Measurements from ENCODE around the gene HTT.

HTT gene

DNA sequence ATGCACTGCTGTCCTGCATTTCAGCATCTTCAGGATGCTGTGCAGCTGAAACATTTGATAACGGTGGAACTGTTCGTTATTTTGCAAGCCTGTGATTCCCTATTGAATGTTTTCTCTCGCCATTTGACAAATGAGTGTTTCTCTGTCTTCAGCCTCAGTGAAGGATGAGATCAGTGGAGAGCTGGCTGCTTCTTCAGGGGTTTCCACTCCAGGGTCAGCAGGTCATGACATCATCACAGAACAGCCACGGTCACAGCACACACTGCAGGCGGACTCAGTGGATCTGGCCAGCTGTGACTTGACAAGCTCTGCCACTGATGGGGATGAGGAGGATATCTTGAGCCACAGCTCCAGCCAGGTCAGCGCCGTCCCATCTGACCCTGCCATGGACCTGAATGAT, 52.6 kb downstream of the HTT start:
- peaks cover 56% of the 10 kb centered on the region for H3K36me3 ChIP-seq (ENCODE audit: control insufficient read depth, insufficient read depth, low read length, severe bottlenecking)
- H3K9me3 ChIP-seq (ENCODE audit: control insufficient read depth, low read length): no peaks in the 10 kb centered on the region

GRCh38 chr4:3128058-3128457, 53.6 kb downstream of the HTT start:
- Histone ChIP-seq H3K9ac (ENCODE audit: low read length) (no peak overlapping the region), H3K36me3 (ENCODE audit: control insufficient read depth, insufficient read depth, low read length, severe bottlenecking) (peaks cover 61% of the 10 kb centered on the region), H3K4me1 (ENCODE audit: control insufficient read depth, insufficient read depth, low read length) (peaks cover 30% of the 10 kb centered on the region), H3K4me3 (ENCODE audit: low read length) (no peak overlapping the region), H3K27me3 (replicated peaks; ENCODE audit: control insufficient read depth, insufficient read depth, low read length) (no peaks in the 10 kb centered on the region), H3K9me3 (ENCODE audit: control insufficient read depth, low read length) (no peaks in the 10 kb centered on the region)
- no peak for DNase-seq (ENCODE audit: low read depth)

More for the DNA sequence above, 52.6 kb downstream of the HTT start:
- no peak for DNase-seq (ENCODE audit: low read depth)
- no peak overlapping the region for H3K9ac ChIP-seq (ENCODE audit: low read length)
- no peak overlapping the region for H3K4me3 ChIP-seq (ENCODE audit: low read length)
- peaks cover 39% of the 10 kb centered on the region for H3K4me1 ChIP-seq (ENCODE audit: control insufficient read depth, insufficient read depth, low read length)
- H3K27me3 ChIP-seq (replicated peaks; ENCODE audit: control insufficient read depth, insufficient read depth, low read length): no peaks in the 10 kb centered on the region

- Histone ChIP-seq H3K4me3 (ENCODE audit: low read length) (no peak overlapping the region), H3K36me3 (ENCODE audit: control insufficient read depth, insufficient read depth, low read length, severe bottlenecking) (peaks cover 69% of the 10 kb centered on the region), H3K9ac (ENCODE audit: low read length) (no peak overlapping the region), H3K4me1 (ENCODE audit: control insufficient read depth, insufficient read depth, low read length) (peaks cover 21% of the 10 kb centered on the region), H3K27me3 (replicated peaks; ENCODE audit: control insufficient read depth, insufficient read depth, low read length) (no peaks in the 10 kb centered on the region), H3K9me3 (ENCODE audit: control insufficient read depth, low read length) (no peaks in the 10 kb centered on the region)
- peak; percentile 37 for DNase-seq (ENCODE audit: low read depth)
Observed at GRCh38 chr4:3128976-3129375, 54.5 kb downstream of the HTT start.

DNA sequence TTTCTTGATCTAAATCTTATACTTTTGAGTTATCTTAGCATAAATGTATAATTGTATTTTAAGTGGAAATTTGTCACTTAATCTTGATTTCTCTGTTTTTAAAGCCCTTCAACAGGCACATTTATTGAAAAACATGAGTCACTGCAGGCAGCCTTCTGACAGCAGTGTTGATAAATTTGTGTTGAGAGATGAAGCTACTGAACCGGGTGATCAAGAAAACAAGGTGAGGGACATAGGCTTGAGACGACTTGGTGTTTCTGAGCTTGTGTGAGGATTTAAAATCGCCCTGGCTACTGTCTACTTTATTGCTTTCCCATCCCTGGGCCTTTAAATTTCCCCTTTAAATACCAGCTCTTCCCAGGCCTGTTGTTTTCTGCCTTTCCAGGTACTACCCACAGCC, 55.7 kb downstream of the HTT start:
- H3K4me3 ChIP-seq (ENCODE audit: low read length): no peak overlapping the region
- H3K4me1 ChIP-seq (ENCODE audit: control insufficient read depth, insufficient read depth, low read length): peaks cover 18% of the 10 kb centered on the region
- no peak for DNase-seq (ENCODE audit: low read depth)
- H3K9me3 ChIP-seq (ENCODE audit: control insufficient read depth, low read length): no peaks in the 10 kb centered on the region
- H3K9ac ChIP-seq (ENCODE audit: low read length): no peak overlapping the region
- H3K36me3 ChIP-seq (ENCODE audit: control insufficient read depth, insufficient read depth, low read length, severe bottlenecking): peaks cover 75% of the 10 kb centered on the region
- H3K27me3 ChIP-seq (replicated peaks; ENCODE audit: control insufficient read depth, insufficient read depth, low read length): no peaks in the 10 kb centered on the region

- H3K4me1 ChIP-seq (ENCODE audit: control insufficient read depth, insufficient read depth, low read length): peaks cover 23% of the 10 kb centered on the region
- no peak overlapping the region for H3K9ac ChIP-seq (ENCODE audit: low read length)
- H3K27me3 ChIP-seq (replicated peaks; ENCODE audit: control insufficient read depth, insufficient read depth, low read length): no peaks in the 10 kb centered on the region
- H3K9me3 ChIP-seq (ENCODE audit: control insufficient read depth, low read length): no peaks in the 10 kb centered on the region
- peaks cover 78% of the 10 kb centered on the region for H3K36me3 ChIP-seq (ENCODE audit: control insufficient read depth, insufficient read depth, low read length, severe bottlenecking)
- no peak overlapping the region for H3K4me3 ChIP-seq (ENCODE audit: low read length)
- no peak for DNase-seq (ENCODE audit: low read depth)
Observed at GRCh38 chr4:3130826-3131225, 56.3 kb downstream of the HTT start.

GRCh38 chr4:3134201-3134600, 59.7 kb downstream of the HTT start:
- no peaks in the 10 kb centered on the region for H3K9me3 ChIP-seq (ENCODE audit: control insufficient read depth, low read length)
- no peak for DNase-seq (ENCODE audit: low read depth)
- no peak overlapping the region for H3K4me3 ChIP-seq (ENCODE audit: low read length)
- no peak overlapping the region for H3K9ac ChIP-seq (ENCODE audit: low read length)
- no peaks in the 10 kb centered on the region for H3K27me3 ChIP-seq (replicated peaks; ENCODE audit: control insufficient read depth, insufficient read depth, low read length)
- H3K4me1 ChIP-seq (ENCODE audit: control insufficient read depth, insufficient read depth, low read length): peaks cover 16% of the 10 kb centered on the region
- H3K36me3 ChIP-seq (ENCODE audit: control insufficient read depth, insufficient read depth, low read length, severe bottlenecking): peaks cover 61% of the 10 kb centered on the region

GRCh38 chr4:3135155-3136011, 60.9 kb downstream of the HTT start:
- Histone ChIP-seq H3K4me3 (ENCODE audit: low read length) (peak overlapping the region; percentile 71), H3K36me3 (ENCODE audit: control insufficient read depth, insufficient read depth, low read length, severe bottlenecking) (peaks cover 57% of the 10 kb centered on the region), H3K9ac (ENCODE audit: low read length) (peak overlapping the region; percentile 67), H3K27me3 (replicated peaks; ENCODE audit: control insufficient read depth, insufficient read depth, low read length) (no peaks in the 10 kb centered on the region), H3K9me3 (ENCODE audit: control insufficient read depth, low read length) (no peaks in the 10 kb centered on the region), H3K4me1 (ENCODE audit: control insufficient read depth, insufficient read depth, low read length) (peaks cover 21% of the 10 kb centered on the region)
- DNase-seq (ENCODE audit: low read depth): peak; percentile 31

DNA sequence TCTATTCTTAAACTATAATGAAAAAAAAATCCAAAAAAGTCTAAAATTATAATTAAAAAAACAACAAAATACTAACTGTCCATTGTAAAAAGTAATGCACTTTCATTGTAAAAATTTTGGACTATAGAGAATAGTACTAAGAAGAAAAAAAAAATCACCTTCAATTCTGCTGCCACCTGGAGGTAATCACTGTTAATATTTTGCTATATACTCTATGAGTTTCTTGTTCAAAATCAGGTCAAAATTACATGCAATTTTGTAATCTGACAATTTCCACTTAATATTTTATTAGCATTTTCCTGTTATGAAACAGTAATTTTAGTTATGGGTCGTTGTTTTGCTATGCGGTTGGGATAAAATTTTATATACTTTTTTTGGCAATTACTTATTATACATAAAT, 62.0 kb downstream of the HTT start:
- Histone ChIP-seq H3K27me3 (replicated peaks; ENCODE audit: control insufficient read depth, insufficient read depth, low read length) (no peaks in the 10 kb centered on the region), H3K4me1 (ENCODE audit: control insufficient read depth, insufficient read depth, low read length) (peaks cover 21% of the 10 kb centered on the region), H3K9me3 (ENCODE audit: control insufficient read depth, low read length) (no peaks in the 10 kb centered on the region), H3K9ac (ENCODE audit: low read length) (no peak overlapping the region), H3K36me3 (ENCODE audit: control insufficient read depth, insufficient read depth, low read length, severe bottlenecking) (peaks cover 56% of the 10 kb centered on the region), H3K4me3 (ENCODE audit: low read length) (no peak overlapping the region)
- peak; percentile 51 for DNase-seq (ENCODE audit: low read depth)

GRCh38 chr4:3137908-3138307, 63.4 kb downstream of the HTT start:
- H3K9me3 ChIP-seq (ENCODE audit: control insufficient read depth, low read length): no peaks in the 10 kb centered on the region
- H3K4me3 ChIP-seq (ENCODE audit: low read length): no peak overlapping the region
- peaks cover 49% of the 10 kb centered on the region for H3K36me3 ChIP-seq (ENCODE audit: control insufficient read depth, insufficient read depth, low read length, severe bottlenecking)
- H3K4me1 ChIP-seq (ENCODE audit: control insufficient read depth, insufficient read depth, low read length): peaks cover 21% of the 10 kb centered on the region
- H3K9ac ChIP-seq (ENCODE audit: low read length): no peak overlapping the region
- no peaks in the 10 kb centered on the region for H3K27me3 ChIP-seq (replicated peaks; ENCODE audit: control insufficient read depth, insufficient read depth, low read length)
- no peak for DNase-seq (ENCODE audit: low read depth)

DNA sequence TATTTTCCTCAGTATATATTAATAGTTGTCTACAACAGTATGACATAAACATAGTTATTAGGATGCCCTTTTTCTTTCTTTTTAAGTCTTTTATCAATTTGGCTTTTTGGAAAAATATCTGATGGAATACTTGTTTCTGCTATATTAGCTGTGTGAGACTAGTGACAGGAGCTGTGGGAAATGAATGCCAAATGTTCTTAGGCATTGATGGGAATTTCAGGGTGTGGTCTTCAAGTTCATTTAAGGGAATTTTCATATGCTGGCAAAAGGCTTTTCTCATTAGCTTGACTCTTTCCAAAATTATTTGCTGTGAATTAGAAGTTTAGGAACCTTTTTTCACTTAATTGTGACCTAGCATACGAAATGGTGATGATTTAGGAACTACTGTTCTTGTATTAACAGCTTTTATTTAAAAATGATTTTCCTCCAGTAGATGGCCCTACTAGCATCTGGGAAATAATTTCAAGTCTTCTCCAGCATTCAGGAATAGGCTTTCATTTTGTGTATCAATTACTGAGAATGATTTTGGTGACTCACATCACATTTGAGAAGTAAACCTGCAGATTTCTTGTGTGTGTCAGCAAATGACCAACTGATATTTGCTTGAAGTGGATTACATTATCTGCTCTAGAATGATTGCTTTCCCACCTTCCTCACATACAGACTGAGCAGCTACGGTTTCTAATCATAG, 70.9 kb downstream of the HTT start:
- DNase-seq (ENCODE audit: low read depth): peak; percentile 58
- H3K36me3 ChIP-seq (ENCODE audit: control insufficient read depth, insufficient read depth, low read length, severe bottlenecking): peaks cover 56% of the 10 kb centered on the region
- H3K9me3 ChIP-seq (ENCODE audit: control insufficient read depth, low read length): no peaks in the 10 kb centered on the region
- no peak overlapping the region for H3K9ac ChIP-seq (ENCODE audit: low read length)
- H3K27me3 ChIP-seq (replicated peaks; ENCODE audit: control insufficient read depth, insufficient read depth, low read length): no peaks in the 10 kb centered on the region
- H3K4me1 ChIP-seq (ENCODE audit: control insufficient read depth, insufficient read depth, low read length): peaks cover 5% of the 10 kb centered on the region
- H3K4me3 ChIP-seq (ENCODE audit: low read length): no peak overlapping the region

DNA sequence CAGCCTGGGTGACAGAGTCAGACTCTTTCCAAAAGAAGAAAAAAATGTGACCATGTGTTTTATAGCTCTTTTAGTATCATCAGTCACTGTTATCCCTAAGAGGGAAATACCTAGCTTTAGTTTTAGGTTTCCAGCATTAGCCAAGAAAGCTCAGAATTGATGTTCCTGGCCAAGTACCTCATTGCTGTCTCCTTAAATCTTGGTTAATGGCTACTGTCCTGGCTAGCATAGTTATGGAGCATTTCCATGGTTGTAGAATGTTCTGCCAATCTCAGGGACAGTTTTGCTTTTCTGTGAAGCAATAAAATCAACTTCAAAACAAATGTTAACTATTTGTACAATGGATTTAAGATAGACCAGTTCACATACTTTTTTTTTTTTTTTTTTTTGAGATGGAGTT, 74.4 kb downstream of the HTT start:
- H3K4me3 ChIP-seq (ENCODE audit: low read length): no peak overlapping the region
- H3K4me1 ChIP-seq (ENCODE audit: control insufficient read depth, insufficient read depth, low read length): peaks cover 5% of the 10 kb centered on the region
- no peaks in the 10 kb centered on the region for H3K27me3 ChIP-seq (replicated peaks; ENCODE audit: control insufficient read depth, insufficient read depth, low read length)
- no peak overlapping the region for H3K9ac ChIP-seq (ENCODE audit: low read length)
- DNase-seq (ENCODE audit: low read depth): no peak
- no peaks in the 10 kb centered on the region for H3K9me3 ChIP-seq (ENCODE audit: control insufficient read depth, low read length)
- H3K36me3 ChIP-seq (ENCODE audit: control insufficient read depth, insufficient read depth, low read length, severe bottlenecking): peaks cover 56% of the 10 kb centered on the region
